IMR-90 (cell line): ENCODE data around the gene INHBE.

Experiments
- CEBPB ChIP-seq: IDR thresholded peaks from 2 replicates; pipeline ENCODE4 v1.6.1; 2012; ENCODE audit warnings: low read depth, low read length, improper control_type of control experiment
- MAFK ChIP-seq: IDR thresholded peaks from 2 replicates; pipeline ENCODE4 v1.6.1; 2012; ENCODE audit warnings: low read depth, low read length, improper control_type of control experiment
- MXI1 ChIP-seq: IDR thresholded peaks from 2 replicates; pipeline ENCODE4 v1.6.1; 2012; ENCODE audit warnings: low read depth, mild to moderate bottlenecking, low read length, moderate library complexity, borderline replicate concordance
- POLR2A ChIP-seq: IDR thresholded peaks from 2 replicates; pipeline ENCODE4 v1.6.1; 2012; ENCODE audit warnings: mild to moderate bottlenecking, low read depth, low read length
- USF2 ChIP-seq: fragments of 150-350 bp; IDR thresholded peaks from 2 replicates; pipeline ENCODE4 v1.6.1; 2017; ENCODE audit warnings: mild to moderate bottlenecking, antibody characterized with exemption, low read length, low read depth
- TF ChIP-seq, protein P1 (sequence below): conservative IDR thresholded peaks from 2 replicates; pipeline ENCODE4 v1.5.1; 2012; ENCODE audit warnings: mild to moderate bottlenecking, low read depth, low read length, improper control_type of control experiment

DNA sequence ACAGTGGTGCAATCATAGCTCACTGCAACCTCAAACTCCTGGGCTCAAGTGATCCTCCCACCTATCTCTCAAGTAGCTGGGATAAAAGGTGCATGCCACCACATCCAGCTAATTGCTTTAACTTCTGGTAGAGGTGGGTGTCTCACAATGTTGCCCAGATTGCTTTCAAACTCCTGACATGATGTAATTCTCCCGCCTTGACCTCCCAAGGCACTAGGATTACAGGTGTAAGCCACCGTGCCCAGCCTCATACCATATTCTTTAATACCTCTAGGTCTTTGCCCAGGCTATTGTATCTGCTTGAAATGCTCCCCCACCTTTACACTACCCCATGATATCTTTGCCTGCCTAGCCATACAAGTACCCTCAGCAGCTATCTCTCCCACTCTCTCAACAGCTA is 35.6 kb upstream of the INHBE start:
- no peak for TF ChIP-seq MAFK
- no peak for TF ChIP-seq USF2
- TF ChIP-seq, protein P1, sequence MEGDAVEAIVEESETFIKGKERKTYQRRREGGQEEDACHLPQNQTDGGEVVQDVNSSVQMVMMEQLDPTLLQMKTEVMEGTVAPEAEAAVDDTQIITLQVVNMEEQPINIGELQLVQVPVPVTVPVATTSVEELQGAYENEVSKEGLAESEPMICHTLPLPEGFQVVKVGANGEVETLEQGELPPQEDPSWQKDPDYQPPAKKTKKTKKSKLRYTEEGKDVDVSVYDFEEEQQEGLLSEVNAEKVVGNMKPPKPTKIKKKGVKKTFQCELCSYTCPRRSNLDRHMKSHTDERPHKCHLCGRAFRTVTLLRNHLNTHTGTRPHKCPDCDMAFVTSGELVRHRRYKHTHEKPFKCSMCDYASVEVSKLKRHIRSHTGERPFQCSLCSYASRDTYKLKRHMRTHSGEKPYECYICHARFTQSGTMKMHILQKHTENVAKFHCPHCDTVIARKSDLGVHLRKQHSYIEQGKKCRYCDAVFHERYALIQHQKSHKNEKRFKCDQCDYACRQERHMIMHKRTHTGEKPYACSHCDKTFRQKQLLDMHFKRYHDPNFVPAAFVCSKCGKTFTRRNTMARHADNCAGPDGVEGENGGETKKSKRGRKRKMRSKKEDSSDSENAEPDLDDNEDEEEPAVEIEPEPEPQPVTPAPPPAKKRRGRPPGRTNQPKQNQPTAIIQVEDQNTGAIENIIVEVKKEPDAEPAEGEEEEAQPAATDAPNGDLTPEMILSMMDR = no peak
- no peak for TF ChIP-seq MXI1
- no peak for TF ChIP-seq CEBPB
- no peak for TF ChIP-seq POLR2A
